K562 (cell line): ENCODE measurements around the gene UNC45A. TPM values are rescaled to one million over a fixed set of nuclear protein-coding genes. Genes with fewer than 3 reads are reported as not detected.
"Not testable (repeated sequence)": the region's sequence is repeated elsewhere in the genome, so short reads cannot be mapped to it uniquely, and the experiment has no call there.

Experiments
- ATAC-seq: fragments of 200-7000 bp; cut with Tn5 transposase; 3 replicates; pipeline ENCODE4 v1.9.1; 2020; ENCODE audit warnings: moderate library complexity
- BruUV-seq: library from RNA; stranded (reverse); fragments of 400-500 nt; replicated peaks from 2 replicates; lab custom pipeline; 2021; lab: Mats Ljungman, UMichigan
- CTCF ChIA-PET: fragments of 300-600 bp; formaldehyde crosslinking; extraction: SDS; loops from one replicate; lab custom pipeline; 2021; ENCODE audit warnings: low intra/inter-chr PET ratio; lab: Yijun Ruan, JAX
- POLR2A ChIA-PET: fragments of 300-600, 350-650 bp; sonication (Branson Sonifier 250); formaldehyde crosslinking; extraction: SDS; loops from one replicate; lab custom pipeline; 2021; ENCODE audit warnings: antibody characterized with exemption, inconsistent platforms; lab: Yijun Ruan, JAX
- DNase-seq, 4 experiments: peaks; one replicate each; pipeline versions ENCODE4 v3.0.0 to v3.0.0-alpha.2; 2011 to 2018; ENCODE audit warnings: low spot score in 3 of 4, mixed read lengths in 3 of 4; ENCODE audit errors: extremely low read depth in 1 of 4
- FAIRE-seq: peaks from 2 replicates; lab custom pipeline; 2011; peaks lifted over from hg19 to GRCh38; lab: Jason Lieb, UNC
- H2AFZ ChIP-seq: 2 replicates; pipeline ENCODE4 v1.6.0; 2011; ENCODE audit warnings: low read depth, low read length, control low read depth, inconsistent platforms
- H3K27ac ChIP-seq: fragments of 200-600 bp; 3 replicates; pipeline ENCODE4 v1.8.0; 2011; ENCODE audit warnings: low read depth, mild to moderate bottlenecking, control low read depth, inconsistent platforms, low read length, moderate library complexity, mixed read lengths; ENCODE audit errors: extremely low read depth
- H3K27me3 ChIP-seq, 2 experiments: fragments of 300-600 bp in 1 of 2; 2 replicates in 1 of 2; 3 replicates in 1 of 2; pipeline versions ENCODE4 v1.6.0 to v1.8.0; 2011; ENCODE audit warnings: inconsistent platforms in 2 of 2, low read length in 2 of 2, mild to moderate bottlenecking in 1 of 2, mixed read lengths in 1 of 2, moderate library complexity in 1 of 2; ENCODE audit not compliant: control insufficient read depth in 2 of 2, insufficient read depth in 2 of 2
- H3K36me3 ChIP-seq: fragments of 300-600 bp; 3 replicates; pipeline ENCODE4 v1.8.0; 2011; ENCODE audit warnings: mild to moderate bottlenecking, low read length, inconsistent platforms; ENCODE audit not compliant: control insufficient read depth, insufficient read depth
- H3K4me1 ChIP-seq, 2 experiments: fragments of 200-600 bp in 1 of 2; replicated peaks in 1 of 2; 2 replicates in 1 of 2; 3 replicates in 1 of 2; pipeline versions ENCODE4 v1.5.1 to v1.8.0; 2011; ENCODE audit warnings: inconsistent platforms in 2 of 2, low read length in 2 of 2, mild to moderate bottlenecking in 1 of 2, mixed read lengths in 1 of 2, moderate library complexity in 1 of 2; ENCODE audit not compliant: control insufficient read depth in 2 of 2, insufficient read depth in 2 of 2
- H3K4me2 ChIP-seq: 2 replicates; pipeline ENCODE4 v1.6.1; 2011; ENCODE audit warnings: low read length, control low read depth, inconsistent platforms, mixed read lengths; ENCODE audit not compliant: insufficient read depth
- H3K4me3 ChIP-seq: fragments of 200-600 bp; sonication (generic), shearing (Covaris generic); 2 replicates; pipeline ENCODE4 v1.5.1; 2016; ENCODE audit warnings: control low read depth, inconsistent platforms
- H3K79me2 ChIP-seq: fragments of 200-600 bp; 3 replicates; pipeline ENCODE4 v1.8.0; 2011; ENCODE audit warnings: low read length, inconsistent platforms; ENCODE audit not compliant: control insufficient read depth, insufficient read depth
- H3K9ac ChIP-seq, 2 experiments: 2 replicates each; pipeline versions ENCODE4 v1.6.0 to v1.6.1; 2011; ENCODE audit warnings: low read depth in 2 of 2, low read length in 2 of 2, control low read depth in 1 of 2, inconsistent platforms in 1 of 2, mild to moderate bottlenecking in 1 of 2, mixed read lengths in 1 of 2; ENCODE audit not compliant: insufficient read depth in 1 of 2
- H3K9me1 ChIP-seq: one replicate; pipeline ENCODE4 v1.6.0; 2011; ENCODE audit warnings: inconsistent platforms, mild to moderate bottlenecking, low read length, moderate library complexity; ENCODE audit not compliant: control insufficient read depth, insufficient read depth
- H3K9me3 ChIP-seq: replicated peaks from 2 replicates; pipeline ENCODE4 v1.5.1; 2011; ENCODE audit warnings: low read depth, low read length, inconsistent platforms; ENCODE audit not compliant: control insufficient read depth, insufficient read depth
- H4K20me1 ChIP-seq: replicated peaks from 2 replicates; pipeline ENCODE4 v1.6.1; 2011; ENCODE audit warnings: low read length, inconsistent platforms, mixed read lengths; ENCODE audit not compliant: control insufficient read depth, insufficient read depth
- AFF1 ChIP-seq, 2 experiments: fragments of 450-650 bp; IDR thresholded peaks; 2 replicates each; pipeline ENCODE4 v1.6.1; 2018; ENCODE audit warnings: mild to moderate bottlenecking in 2 of 2, low read depth in 1 of 2; ENCODE audit not compliant: partially characterized antibody in 2 of 2
- ARID1B ChIP-seq: fragments of 450-650 bp; IDR thresholded peaks from 2 replicates; pipeline ENCODE4 v1.6.1; 2016; ENCODE audit warnings: antibody characterized with exemption, mild to moderate bottlenecking, inconsistent platforms
- CBFA2T2 ChIP-seq: fragments of 450-650 bp; conservative IDR thresholded peaks from 2 replicates; pipeline ENCODE4 v1.6.1; 2017; ENCODE audit warnings: mild to moderate bottlenecking
- E2F8 ChIP-seq: fragments of 450-650 bp; IDR thresholded peaks from 2 replicates; pipeline ENCODE4 v1.7.1; 2018; ENCODE audit warnings: mild to moderate bottlenecking, low read depth; ENCODE audit not compliant: partially characterized antibody
- HLTF ChIP-seq: fragments of 450-650 bp; IDR thresholded peaks from 2 replicates; pipeline ENCODE4 v1.6.1; 2016
- MAFG ChIP-seq: fragments of 450-650 bp; conservative IDR thresholded peaks from 2 replicates; pipeline ENCODE4 v1.6.1; 2016; ENCODE audit warnings: missing genetic modification characterization, missing compliant biosample characterization
- MAFK ChIP-seq: IDR thresholded peaks from 2 replicates; pipeline ENCODE4 v1.6.1; 2011; ENCODE audit warnings: low read length, improper control_type of control experiment
- MTA2 ChIP-seq: fragments of 450-650 bp; IDR thresholded peaks from 2 replicates; pipeline ENCODE4 v1.6.1; 2016; ENCODE audit warnings: low read depth
- MTA3 ChIP-seq: fragments of 450-650 bp; formaldehyde crosslinking; IDR thresholded peaks from 2 replicates; pipeline ENCODE4 v1.6.1; 2017; ENCODE audit warnings: mild to moderate bottlenecking, borderline replicate concordance
- NCOR1 ChIP-seq: fragments of 450-650 bp; IDR thresholded peaks from 2 replicates; pipeline ENCODE4 v1.6.1; 2016; ENCODE audit warnings: mild to moderate bottlenecking, moderate library complexity
- NR2C2 ChIP-seq, 2 experiments: fragments of 200-800 bp in 1 of 2; sonication (Bioruptor generic) in 1 of 2; sonication (generic) in 1 of 2; formaldehyde crosslinking in 1 of 2; IDR thresholded peaks; 2 replicates each; pipeline versions ENCODE4 v1.6.1 to v1.8.0; 2016 to 2022; ENCODE audit warnings: mild to moderate bottlenecking in 1 of 2, missing compliant biosample characterization in 1 of 2, missing genetic modification characterization in 1 of 2, missing genetic modification reagents in 1 of 2
- NRF1 ChIP-seq, 2 experiments: fragments of 450-650 bp; IDR thresholded peaks in 1 of 2; conservative IDR thresholded peaks in 1 of 2; 2 replicates each; pipeline ENCODE4 v1.6.1; 2014; ENCODE audit warnings: mild to moderate bottlenecking in 2 of 2
- SMARCE1 ChIP-seq: fragments of 450-650 bp; IDR thresholded peaks from 2 replicates; pipeline ENCODE4 v1.7.1; 2016; ENCODE audit warnings: mild to moderate bottlenecking
- TAL1 ChIP-seq: fragments of 450-650 bp; IDR thresholded peaks from 2 replicates; pipeline ENCODE4 v1.6.1; 2016; ENCODE audit warnings: mild to moderate bottlenecking
- ZEB2 ChIP-seq: fragments of 450-650 bp; IDR thresholded peaks from 2 replicates; pipeline ENCODE4 v1.6.1; 2016
- WGBS: fragments of 100-300 bp; shearing (Covaris generic); methylation state at CpG from one replicate; pipeline ENCODE4 v1.1.6; 2016; ENCODE audit warnings: low coverage, mixed read lengths; ENCODE audit not compliant: insufficient coverage; ENCODE audit errors: missing lambda C conversion rate; 5-methylcytosine and 5-hydroxymethylcytosine counted together
- in situ Hi-C: fragments of 300-500 bp; cut with MboI; formaldehyde crosslinking; loops from 4 replicates; pipeline ENCODE4 v1.15.0; 2018; ENCODE audit warnings: inconsistent platforms, mixed read lengths
- intact Hi-C: fragments of 100-400 bp; cut with micrococcal nuclease; formaldehyde crosslinking; loops from 2 replicates; pipeline ENCODE4 v1.14.2; 2022
- polyA plus RNA-seq, 8 experiments: library from polyadenylated mRNA; depleted of rRNA in 4 of 8; stranded (reverse) in 5 of 8; unstranded in 3 of 8; fragments of >200 nt; fragmentation: Nextera tagmentation in 2 of 8; fragmentation: Illumina TruSeq in 1 of 8; extraction: Ambion mirVana in 2 of 8; extraction: Trizol in 1 of 8; gene quantifications; 2 replicates each; pipeline versions ENCODE4 v1.2.1 to v1.2.3, GENCODE V29; 2011 to 2014; ENCODE audit warnings: inconsistent platforms in 1 of 8, missing spikeins in 1 of 8
- total RNA-seq, 7 experiments: library from RNA; depleted of rRNA in 6 of 7; stranded (reverse); fragments of >200 nt in 6 of 7; fragmentation: Illumina TruSeq in 2 of 7; extraction: Trizol in 2 of 7; gene quantifications; 2 replicates each; pipeline versions ENCODE4 v1.2.1 to v1.2.3, GENCODE V29; 2011 to 2021; ENCODE audit warnings: low replicate concordance in 1 of 7
- TF ChIP-seq, protein P1 (sequence below): sonication (generic); formaldehyde crosslinking; IDR thresholded peaks from 2 replicates; pipeline ENCODE4 v1.9.0; 2022; ENCODE audit warnings: mild to moderate bottlenecking, missing genetic modification reagents

The UNC45A gene
- total and polyA plus RNA-seq, 9 of the 15 experiments (the other 6 are each of a cell fraction or from before 2014, with no cell fraction given): 22.4 to 79.3 (median 43.7) TPM

GRCh38 chr15:90922712-90923322 lies 12.3 kb upstream of the UNC45A start:
- Histone ChIP-seq H3K36me3 (peaks cover 54% of the 10 kb centered on the region), H3K27ac (peak overlapping the region; percentile 17; the same call in 1 of the 3 replicates), H3K4me1 (peaks cover 11 to 18% of the 10 kb centered on the region in 2 experiments; a peak in 4 of 5 replicates)
- H3K4me3 ChIP-seq; H3K79me2 ChIP-seq; H3K27me3 ChIP-seq; H3K4me2 ChIP-seq; H2AFZ ChIP-seq; H3K9me1 ChIP-seq; in situ Hi-C loops; H3K9me3 ChIP-seq; BruUV-seq; CTCF ChIA-PET; H4K20me1 ChIP-seq; H3K9ac ChIP-seq; intact Hi-C loops; TF ChIP-seq NR2C2 (CRISPR knock-in tag; IDR thresholded peaks at IDR 0.05): not testable (repeated sequence)
- DNase-seq (peak in 3 of 4 experiments; percentile 39 to 80 (median 79)), FAIRE-seq (peak; percentile 92), ATAC-seq (peak; percentile 91)
- 43% methylated on average over 7 of the region's 7 CpGs for WGBS
- POLR2A ChIA-PET: interaction anchor here (1.5 to 3.7 kb wide), 6 partner anchors 8 to 20 kb away, joined by 7 to 26 read pairs (median 12); partner anchors contain the start of genes HDDC3, MAN2A2 and UNC45A
- TF ChIP-seq MAFK (peak; percentile 70), ZEB2 (0 out of 2 replicates have a peak, but pooled peaks have one; percentile 24), MAFG (tag) (peak; percentile 74; the same call in 1 of the 2 replicates), ARID1B (peak; percentile 58), E2F8 (peak; percentile 23), SMARCE1 (peak; percentile 45; the same call in 1 of the 2 replicates), TAL1 (peak; percentile 54; the same call in 1 of the 2 replicates), NCOR1 (peak; percentile 32; the same call in 1 of the 2 replicates), NR2C2 (tag; IDR thresholded peaks at IDR 0.05) (peak; percentile 79), NRF1 (conservative IDR thresholded peaks at IDR 0.05 in 1 of 2, IDR thresholded peaks at IDR 0.05 in 1 of 2) (peak; percentile 78 to 80), MTA2 (peak; percentile 25; the same call in 1 of the 2 replicates), AFF1 (IDR thresholded peaks at IDR 0.05; ENCODE audit: low read depth in 1 of 2, partially characterized antibody in 2 of 2) (peak in 1 of 2 experiments; percentile 22), HLTF (0 out of 2 replicates have a peak, but pooled peaks have one; percentile 15), MTA3 (0 out of 2 replicates have a peak, but pooled peaks have one; percentile 15), CBFA2T2 (peak; percentile 69)
- TF ChIP-seq, protein P1, sequence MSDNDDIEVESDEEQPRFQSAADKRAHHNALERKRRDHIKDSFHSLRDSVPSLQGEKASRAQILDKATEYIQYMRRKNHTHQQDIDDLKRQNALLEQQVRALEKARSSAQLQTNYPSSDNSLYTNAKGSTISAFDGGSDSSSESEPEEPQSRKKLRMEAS (CRISPR knock-in tag): 0 out of 2 replicates have a peak, but pooled peaks have one; percentile 18
